ENCODE results near the gene PPOX.

- peak; percentile 29 to 51 (median 46); a peak in 5 of 6 replicates for TF ChIP-seq CTCF (IDR thresholded peaks at IDR 0.05 in 2 of 3, conservative IDR thresholded peaks at IDR 0.05 in 1 of 3; ENCODE audit: borderline replicate concordance in 1 of 3, insufficient read depth in 1 of 3, low read depth in 2 of 3, low read length in 2 of 3)
- TF ChIP-seq POLR2A (IDR thresholded peaks at IDR 0.05; ENCODE audit: borderline replicate concordance, extremely low read depth, insufficient read depth, insufficient read length), result no peak
- TF ChIP-seq POLR2AphosphoS5 (IDR thresholded peaks at IDR 0.05; ENCODE audit: low read depth, low read length), result no peak
- TF ChIP-seq RAD21 (IDR thresholded peaks at IDR 0.05; ENCODE audit: low read depth), result no peak
- no peak for TF ChIP-seq ZNF274 (IDR thresholded peaks at IDR 0.05; ENCODE audit: low read depth, low read length)
- no peak for TF ChIP-seq CEBPB (IDR thresholded peaks at IDR 0.05; ENCODE audit: low read depth)
- TF ChIP-seq MAX (IDR thresholded peaks at IDR 0.05), result no peak
Observed at GRCh38 chr1:161171191-161171590, 5.0 kb downstream of the PPOX start.
